ENCODE measurements around the gene ANKRD36B.
"Not testable (repeated sequence)": the region's sequence is repeated elsewhere in the genome, so short reads cannot be mapped to it uniquely, and the experiment has no call there.

DNA sequence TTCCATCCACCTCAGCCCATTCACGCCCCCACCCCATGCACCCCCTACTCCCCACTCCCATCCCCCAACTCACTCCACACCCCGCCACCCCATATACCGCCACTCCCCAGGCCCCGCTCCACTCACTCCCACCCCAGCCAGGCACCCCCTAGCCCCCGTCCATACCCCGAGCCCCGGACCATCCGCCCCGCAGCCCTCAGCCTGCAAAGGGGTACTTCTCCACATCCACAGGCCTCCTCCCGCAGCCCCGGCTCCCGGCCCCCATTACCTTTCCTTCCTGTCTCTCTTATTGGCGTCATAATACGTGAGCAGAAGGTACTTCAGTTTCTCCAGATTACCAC is 450 bp downstream of the ANKRD36B start:
- TF ChIP-seq EZH2phosphoT487 (IDR thresholded peaks at IDR 0.05; ENCODE audit: borderline replicate concordance, low read length); EZH2 (IDR thresholded peaks at IDR 0.05; ENCODE audit: low read length, unreplicated experiment): not testable (repeated sequence)
- TF ChIP-seq, protein P1, sequence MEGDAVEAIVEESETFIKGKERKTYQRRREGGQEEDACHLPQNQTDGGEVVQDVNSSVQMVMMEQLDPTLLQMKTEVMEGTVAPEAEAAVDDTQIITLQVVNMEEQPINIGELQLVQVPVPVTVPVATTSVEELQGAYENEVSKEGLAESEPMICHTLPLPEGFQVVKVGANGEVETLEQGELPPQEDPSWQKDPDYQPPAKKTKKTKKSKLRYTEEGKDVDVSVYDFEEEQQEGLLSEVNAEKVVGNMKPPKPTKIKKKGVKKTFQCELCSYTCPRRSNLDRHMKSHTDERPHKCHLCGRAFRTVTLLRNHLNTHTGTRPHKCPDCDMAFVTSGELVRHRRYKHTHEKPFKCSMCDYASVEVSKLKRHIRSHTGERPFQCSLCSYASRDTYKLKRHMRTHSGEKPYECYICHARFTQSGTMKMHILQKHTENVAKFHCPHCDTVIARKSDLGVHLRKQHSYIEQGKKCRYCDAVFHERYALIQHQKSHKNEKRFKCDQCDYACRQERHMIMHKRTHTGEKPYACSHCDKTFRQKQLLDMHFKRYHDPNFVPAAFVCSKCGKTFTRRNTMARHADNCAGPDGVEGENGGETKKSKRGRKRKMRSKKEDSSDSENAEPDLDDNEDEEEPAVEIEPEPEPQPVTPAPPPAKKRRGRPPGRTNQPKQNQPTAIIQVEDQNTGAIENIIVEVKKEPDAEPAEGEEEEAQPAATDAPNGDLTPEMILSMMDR (conservative IDR thresholded peaks at IDR 0.05; ENCODE audit: low read depth, low read length), result not testable (repeated sequence)

Data from PC-3 (cell line).